Nephron progenitor cell (in vitro differentiated cells): ENCODE data around the gene PPT2.

ENCODE experiments used
- DNase-seq: peaks from one replicate; pipeline ENCODE4 v3.0.0; 2021
- H3K27ac Mint-ChIP-seq: 2 replicates; pipeline ENCODE4 v1.8.0; 2021; ENCODE audit warnings: mild to moderate bottlenecking, moderate library complexity, mixed read lengths
- H3K27me3 Mint-ChIP-seq: 2 replicates; pipeline ENCODE4 v1.8.0; 2021; ENCODE audit warnings: mild to moderate bottlenecking, low read depth, mixed read lengths; ENCODE audit not compliant: poor library complexity
- H3K36me3 Mint-ChIP-seq: 2 replicates; pipeline ENCODE4 v1.8.0; 2021; ENCODE audit warnings: low read depth, mixed read lengths
- H3K4me1 Mint-ChIP-seq: 2 replicates; pipeline ENCODE4 v1.8.0; 2021; ENCODE audit warnings: mixed read lengths
- H3K4me3 Mint-ChIP-seq: 2 replicates; pipeline ENCODE4 v1.8.0; 2021; ENCODE audit warnings: mild to moderate bottlenecking, moderate library complexity, mixed read lengths
- H3K9me3 Mint-ChIP-seq: 2 replicates; pipeline ENCODE4 v1.8.0; 2021; ENCODE audit warnings: mild to moderate bottlenecking, moderate library complexity, mixed read lengths
- TF ChIP-seq, protein P1 (sequence below): fragments of 200-600 bp; sonication (generic); IDR thresholded peaks from 2 replicates; pipeline ENCODE4 v1.5.0; 2021; ENCODE audit warnings: antibody characterized with exemption

PPT2 gene

DNA sequence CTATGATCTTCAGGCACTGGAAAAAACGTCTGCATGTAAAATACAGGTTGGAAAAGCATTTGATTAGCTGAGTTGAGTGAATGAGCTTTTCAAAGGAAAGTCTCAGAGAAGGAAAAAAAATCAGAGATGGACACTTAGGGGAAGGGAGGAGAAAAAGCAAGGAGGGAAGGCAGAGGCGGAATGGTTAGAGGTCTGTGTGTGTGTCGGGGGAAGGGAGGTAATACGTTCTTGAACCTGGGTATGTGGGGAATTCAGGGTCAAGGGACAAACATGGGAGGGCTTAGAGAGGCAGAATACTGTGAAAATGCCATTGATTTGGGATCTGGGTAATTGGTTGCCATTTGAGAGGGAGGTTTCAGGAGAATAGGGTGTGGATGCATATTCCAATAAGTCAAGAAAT lies 7.3 kb upstream of the PPT2 start:
- peaks cover 11% of the 10 kb centered on the region for H3K36me3 Mint-ChIP-seq
- TF ChIP-seq, protein P1, sequence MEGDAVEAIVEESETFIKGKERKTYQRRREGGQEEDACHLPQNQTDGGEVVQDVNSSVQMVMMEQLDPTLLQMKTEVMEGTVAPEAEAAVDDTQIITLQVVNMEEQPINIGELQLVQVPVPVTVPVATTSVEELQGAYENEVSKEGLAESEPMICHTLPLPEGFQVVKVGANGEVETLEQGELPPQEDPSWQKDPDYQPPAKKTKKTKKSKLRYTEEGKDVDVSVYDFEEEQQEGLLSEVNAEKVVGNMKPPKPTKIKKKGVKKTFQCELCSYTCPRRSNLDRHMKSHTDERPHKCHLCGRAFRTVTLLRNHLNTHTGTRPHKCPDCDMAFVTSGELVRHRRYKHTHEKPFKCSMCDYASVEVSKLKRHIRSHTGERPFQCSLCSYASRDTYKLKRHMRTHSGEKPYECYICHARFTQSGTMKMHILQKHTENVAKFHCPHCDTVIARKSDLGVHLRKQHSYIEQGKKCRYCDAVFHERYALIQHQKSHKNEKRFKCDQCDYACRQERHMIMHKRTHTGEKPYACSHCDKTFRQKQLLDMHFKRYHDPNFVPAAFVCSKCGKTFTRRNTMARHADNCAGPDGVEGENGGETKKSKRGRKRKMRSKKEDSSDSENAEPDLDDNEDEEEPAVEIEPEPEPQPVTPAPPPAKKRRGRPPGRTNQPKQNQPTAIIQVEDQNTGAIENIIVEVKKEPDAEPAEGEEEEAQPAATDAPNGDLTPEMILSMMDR = no peak
- no peak for DNase-seq
- peak overlapping the region; percentile 44 for H3K4me3 Mint-ChIP-seq
- peak overlapping the region; percentile 45 for H3K27ac Mint-ChIP-seq
- H3K4me1 Mint-ChIP-seq = peaks cover 60% of the 10 kb centered on the region
- H3K9me3 Mint-ChIP-seq = peaks cover 8% of the 10 kb centered on the region
- peaks cover 54% of the 10 kb centered on the region for H3K27me3 Mint-ChIP-seq

GRCh38 chr6:32147401-32148132 lies 6.4 kb upstream of the PPT2 start:
- peaks cover 62% of the 10 kb centered on the region for H3K4me1 Mint-ChIP-seq
- TF ChIP-seq, protein P1 = no peak
- H3K4me3 Mint-ChIP-seq = peak overlapping the region; percentile 77
- H3K27ac Mint-ChIP-seq = no peak overlapping the region
- peaks cover 11% of the 10 kb centered on the region for H3K36me3 Mint-ChIP-seq
- H3K27me3 Mint-ChIP-seq = peaks cover 60% of the 10 kb centered on the region
- DNase-seq = no peak
- peaks cover 8% of the 10 kb centered on the region for H3K9me3 Mint-ChIP-seq

- TF ChIP-seq, protein P1 = no peak
- Mint-ChIP-seq H3K4me3 (peak overlapping the region; percentile 77), H3K27me3 (peaks cover 64% of the 10 kb centered on the region), H3K36me3 (peaks cover 11% of the 10 kb centered on the region), H3K27ac (no peak overlapping the region), H3K4me1 (peaks cover 70% of the 10 kb centered on the region), H3K9me3 (peaks cover 8% of the 10 kb centered on the region)
- no peak for DNase-seq
Measured at GRCh38 chr6:32148289-32149091, 5.5 kb upstream of the PPT2 start.

- H3K4me3 Mint-ChIP-seq = peak overlapping the region; percentile 77
- no peak for DNase-seq
- no peak overlapping the region for H3K27ac Mint-ChIP-seq
- H3K27me3 Mint-ChIP-seq = peaks cover 64% of the 10 kb centered on the region
- TF ChIP-seq, protein P1 = no peak
- H3K9me3 Mint-ChIP-seq = peaks cover 8% of the 10 kb centered on the region
- peaks cover 11% of the 10 kb centered on the region for H3K36me3 Mint-ChIP-seq
- H3K4me1 Mint-ChIP-seq = peaks cover 75% of the 10 kb centered on the region
Measured at GRCh38 chr6:32149092-32149755, 4.7 kb upstream of the PPT2 start.

DNA sequence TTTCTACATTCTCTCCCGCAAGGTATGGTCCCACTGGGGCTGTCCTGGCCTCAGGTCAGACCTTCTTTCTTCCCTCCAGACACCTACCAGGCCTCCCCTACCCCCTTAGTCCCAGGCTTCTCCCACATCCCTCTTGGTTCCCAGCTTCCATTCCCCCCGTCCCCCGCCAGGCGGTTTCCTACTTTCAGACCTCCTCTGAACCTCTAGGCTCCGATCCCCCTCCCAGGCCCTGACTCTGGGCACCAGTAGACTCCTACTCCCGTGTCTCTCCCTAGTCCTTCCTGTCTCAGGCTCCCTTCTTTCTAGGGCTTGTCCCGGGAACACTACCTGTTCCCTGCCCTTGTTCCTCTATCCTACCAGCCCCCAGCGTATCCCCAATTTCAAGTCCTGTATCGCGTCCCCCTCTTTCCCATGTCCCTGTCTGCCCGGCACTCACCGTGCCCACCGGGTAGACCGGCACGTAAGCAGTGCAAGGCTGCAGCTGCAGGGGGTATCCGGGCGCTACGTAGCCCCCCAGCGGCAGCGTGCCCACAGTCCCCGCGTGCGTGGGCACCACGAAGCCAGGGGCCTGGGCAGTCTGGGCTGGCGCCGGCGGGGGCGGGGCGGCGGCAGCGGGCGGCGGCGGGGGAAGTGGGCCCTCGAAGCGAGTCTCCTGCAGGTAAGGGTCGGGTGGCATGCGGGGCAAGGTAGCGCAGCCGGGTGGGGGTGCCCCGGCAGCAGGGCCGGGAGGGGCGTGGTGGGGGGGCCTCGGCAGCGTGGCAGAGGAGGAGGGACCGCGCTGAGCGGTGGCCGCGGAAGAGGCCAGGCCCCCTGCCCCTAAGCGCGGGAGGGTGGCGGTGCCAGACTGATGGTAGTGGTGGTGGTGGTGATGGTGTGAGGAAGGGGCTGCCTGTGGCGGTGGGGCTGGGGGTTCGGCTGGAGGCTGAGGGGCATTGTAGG lies 3.7 kb upstream of the PPT2 start:
- Mint-ChIP-seq H3K27ac (no peak overlapping the region), H3K4me1 (peaks cover 85% of the 10 kb centered on the region), H3K4me3 (peak overlapping the region; percentile 95), H3K9me3 (peaks cover 8% of the 10 kb centered on the region), H3K27me3 (peaks cover 64% of the 10 kb centered on the region), H3K36me3 (peaks cover 12% of the 10 kb centered on the region)
- TF ChIP-seq, protein P1 = no peak
- no peak for DNase-seq
